Activated CD4-positive, alpha-beta T cell treated with anti-CD3 and anti-CD28 coated beads for 4 hours (primary cell): Measurements from ENCODE around the gene ZNF618.
"Not testable (repeated sequence)": the region's sequence is repeated elsewhere in the genome, so short reads cannot be mapped to it uniquely, and the experiment has no call there.

Experiments
- DNase-seq, 2 donors: peaks; one replicate each; pipeline ENCODE4 v3.0.0-alpha.2; 2020

ZNF618 gene

DNA sequence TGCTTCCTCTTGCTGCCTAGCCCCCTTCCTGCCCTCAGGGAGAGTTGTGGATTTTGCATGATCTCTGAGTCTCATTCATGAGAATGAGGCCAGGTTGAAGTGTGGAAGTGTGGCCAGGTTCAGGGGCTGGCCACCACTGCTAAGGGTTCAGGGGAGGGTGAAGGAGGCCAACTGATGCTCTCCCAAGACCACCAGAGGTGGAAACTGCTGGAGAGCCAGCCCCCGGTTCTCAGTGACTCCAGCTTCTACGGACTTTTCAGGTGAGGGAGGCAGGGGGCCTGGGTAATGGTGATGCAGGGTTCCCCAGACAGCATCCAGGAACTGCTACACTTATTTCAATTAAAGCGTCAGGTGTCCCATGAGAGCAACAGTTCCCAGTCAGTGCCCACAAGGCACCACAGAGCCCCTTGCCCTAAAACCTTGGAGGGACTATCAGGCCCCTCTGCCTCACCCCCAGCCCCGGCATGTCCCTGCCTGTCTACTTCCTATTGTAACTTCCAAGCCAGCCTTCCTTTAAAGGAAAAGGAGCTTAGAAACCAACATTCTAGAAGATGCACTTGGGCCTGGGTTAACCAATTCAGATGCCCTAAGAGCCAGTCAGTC, 151.9 kb downstream of the ZNF618 start:
- DNase-seq = no peak

GRCh38 chr9:114028646-114029045, 152.5 kb downstream of the ZNF618 start:
- DNase-seq = no peak

DNA sequence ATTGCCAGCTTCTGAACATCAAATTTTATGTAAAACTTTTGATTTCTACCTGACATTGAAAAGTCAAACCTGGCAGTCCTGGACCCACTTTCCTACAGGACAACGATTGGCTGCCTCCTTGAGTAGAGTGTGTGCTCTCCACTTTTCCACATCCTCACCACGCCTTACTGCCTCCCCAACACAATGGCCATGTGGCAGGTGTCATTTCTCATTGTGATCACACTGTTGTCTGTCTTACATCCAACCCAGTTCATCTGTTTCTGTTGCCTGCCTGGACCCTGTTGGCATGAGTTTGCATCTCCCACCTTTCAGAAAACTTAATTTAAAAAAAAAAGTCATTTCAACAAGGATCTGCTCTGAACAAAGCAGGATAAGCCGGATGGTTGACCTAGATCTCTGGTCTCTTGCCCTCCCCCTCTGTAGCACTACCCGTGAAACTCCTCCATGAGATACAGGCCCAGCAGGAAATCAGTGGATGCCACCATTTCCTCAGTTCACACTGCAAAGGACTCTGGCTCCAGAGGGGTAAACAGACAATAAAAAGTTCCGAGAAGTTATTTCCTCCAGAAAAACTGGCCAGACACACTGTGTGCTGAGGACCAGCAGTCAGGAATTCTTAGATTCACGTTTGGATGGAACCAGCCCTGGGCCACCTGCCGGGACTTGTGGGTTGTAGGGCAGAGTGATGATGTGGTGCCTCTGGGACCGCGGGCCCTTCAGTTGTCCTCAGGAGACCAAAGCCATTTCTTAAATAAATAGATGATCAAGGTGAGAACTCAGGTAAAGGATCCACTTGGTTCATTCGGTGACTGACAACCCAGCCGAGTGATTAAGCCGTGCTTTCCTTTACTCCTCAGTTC, 153.4 kb downstream of the ZNF618 start:
- DNase-seq = no peak

DNA sequence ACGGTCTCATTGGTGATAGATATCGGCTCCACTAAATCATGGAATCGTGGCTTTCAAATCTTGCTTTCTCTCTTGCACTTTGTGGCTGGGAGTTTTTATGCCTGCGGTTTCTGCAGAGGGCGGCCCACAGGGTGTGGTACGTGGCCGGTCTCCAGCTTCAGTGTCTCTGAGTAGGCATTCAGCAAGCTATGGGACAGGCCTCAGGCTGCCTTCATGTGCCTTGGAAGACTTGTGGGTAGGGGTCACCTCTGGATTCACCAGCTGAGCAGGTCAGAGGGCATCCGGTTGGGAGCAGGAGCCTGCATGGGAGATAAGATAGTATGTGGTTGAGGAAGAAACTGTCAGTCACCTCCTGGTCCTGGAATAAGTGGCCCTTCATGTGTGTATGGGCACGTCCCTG, 154.3 kb downstream of the ZNF618 start:
- no peak for DNase-seq

DNA sequence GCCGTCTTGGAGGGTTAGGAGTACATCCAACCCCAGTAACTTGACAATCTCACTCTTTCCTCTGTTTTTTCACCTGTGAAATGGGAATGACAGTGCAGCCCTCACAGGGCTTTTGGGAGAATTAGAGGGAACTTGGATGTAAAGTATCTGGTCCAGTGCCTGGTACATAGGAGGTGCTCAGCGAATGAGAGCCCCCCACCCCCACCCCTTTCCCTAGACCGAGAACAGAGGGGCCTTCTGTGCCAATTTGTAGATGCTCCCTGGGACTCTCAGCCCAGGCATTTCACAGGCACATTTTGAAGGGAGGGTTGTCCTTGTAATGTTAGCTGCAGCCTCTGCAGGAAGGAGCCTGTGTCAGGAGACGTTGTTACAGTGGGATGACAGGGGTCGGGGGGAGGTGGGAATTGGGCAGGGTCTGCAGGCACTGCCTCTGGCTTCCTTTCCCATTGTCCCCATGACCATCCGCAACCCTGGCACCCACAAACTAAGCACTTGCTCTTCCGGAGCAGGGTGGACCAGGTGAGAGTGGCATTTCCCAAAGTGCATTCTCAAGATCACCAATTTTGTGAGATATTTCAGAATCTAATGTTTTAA, 155.0 kb downstream of the ZNF618 start:
- DNase-seq = no peak

GRCh38 chr9:114031948-114032840, 156.1 kb downstream of the ZNF618 start:
- DNase-seq = no peak

DNA sequence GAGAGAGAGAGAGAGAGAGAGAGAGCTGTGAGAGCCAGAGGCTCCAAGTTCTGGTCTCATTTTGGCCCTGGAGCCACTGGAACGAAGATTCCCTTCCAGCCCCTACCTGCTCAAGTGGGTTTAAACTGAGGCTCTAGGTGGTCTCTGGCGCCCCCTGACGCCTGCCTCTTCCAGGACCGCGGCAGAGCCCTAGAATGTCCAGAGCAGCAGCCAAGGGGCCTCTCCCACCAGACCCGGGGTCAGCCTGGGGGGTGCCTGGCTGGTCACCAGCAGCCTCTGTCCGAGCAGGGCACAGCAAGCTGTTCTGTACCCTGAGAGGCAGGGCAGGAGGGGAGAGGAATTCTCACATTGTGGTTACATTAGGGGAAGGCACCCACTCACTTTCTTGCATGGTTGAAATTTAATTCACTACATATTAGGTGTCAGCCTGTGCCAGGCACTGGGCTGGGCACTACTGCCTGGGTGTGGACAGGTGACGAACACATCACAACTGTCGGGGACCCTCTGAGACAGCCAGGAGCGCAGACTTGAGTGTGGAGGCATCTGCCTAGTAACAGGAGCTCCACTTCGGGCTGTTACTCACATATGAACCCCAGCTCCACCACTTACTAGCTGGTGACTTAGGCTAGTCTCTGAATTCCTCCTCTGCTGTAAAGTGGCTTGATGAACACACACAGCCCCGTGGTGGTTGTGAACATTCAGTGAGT, 157.4 kb downstream of the ZNF618 start:
- DNase-seq = no peak

DNA sequence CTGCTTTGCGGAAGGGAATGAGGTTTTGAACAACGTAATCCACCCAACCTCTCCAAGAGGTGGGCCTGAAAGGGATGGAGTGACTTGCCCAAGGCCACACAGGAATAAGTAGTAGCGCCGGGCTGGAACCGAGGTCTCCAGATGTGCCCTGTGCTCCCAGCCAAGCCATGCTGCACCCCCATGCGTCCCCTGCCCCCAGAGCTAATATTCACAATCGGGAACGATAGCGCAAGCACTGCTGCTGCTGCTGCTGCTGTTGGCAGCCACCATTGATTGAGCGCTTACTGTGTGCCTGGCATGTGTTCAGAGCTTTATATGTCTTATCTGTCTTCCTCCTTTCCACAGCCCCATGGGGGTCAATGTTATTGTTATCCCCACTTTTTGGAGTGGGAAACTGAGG, 158.1 kb downstream of the ZNF618 start:
- no peak for DNase-seq

DNA sequence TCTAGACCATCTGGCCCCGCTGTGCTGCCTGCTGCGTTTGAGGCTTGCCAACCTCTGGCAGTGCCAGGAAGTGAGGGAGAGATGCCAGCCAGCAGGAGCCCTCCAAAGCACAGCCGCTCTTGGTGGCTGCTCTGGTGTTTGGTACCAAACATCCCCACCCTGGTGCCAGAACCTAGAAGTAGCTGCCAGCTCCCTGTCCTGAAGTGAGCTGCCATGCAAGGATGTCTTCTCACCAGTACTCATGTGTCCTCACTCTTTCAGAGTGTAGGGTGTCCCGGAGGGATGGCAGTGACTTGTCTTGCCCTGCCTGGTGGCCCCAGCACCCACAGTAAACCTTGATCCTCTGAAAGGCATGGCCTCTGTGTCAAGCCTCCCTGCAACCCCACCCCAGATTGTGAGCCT, 158.6 kb downstream of the ZNF618 start:
- DNase-seq = no peak

GRCh38 chr9:114035221-114035844, 159.2 kb downstream of the ZNF618 start:
- no peak for DNase-seq

GRCh38 chr9:114035845-114036801, 160.0 kb downstream of the ZNF618 start:
- no peak for DNase-seq

- DNase-seq = no peak
Observed at GRCh38 chr9:114037249-114037648, 161.1 kb downstream of the ZNF618 start.

GRCh38 chr9:114037961-114038723, 162.0 kb downstream of the ZNF618 start:
- DNase-seq = no peak

GRCh38 chr9:114038724-114039313, 162.7 kb downstream of the ZNF618 start:
- DNase-seq = no peak

GRCh38 chr9:114039484-114039883, 163.4 kb downstream of the ZNF618 start:
- no peak for DNase-seq

GRCh38 chr9:114043660-114044059, 167.6 kb downstream of the ZNF618 start:
- DNase-seq = not testable (repeated sequence)

DNA sequence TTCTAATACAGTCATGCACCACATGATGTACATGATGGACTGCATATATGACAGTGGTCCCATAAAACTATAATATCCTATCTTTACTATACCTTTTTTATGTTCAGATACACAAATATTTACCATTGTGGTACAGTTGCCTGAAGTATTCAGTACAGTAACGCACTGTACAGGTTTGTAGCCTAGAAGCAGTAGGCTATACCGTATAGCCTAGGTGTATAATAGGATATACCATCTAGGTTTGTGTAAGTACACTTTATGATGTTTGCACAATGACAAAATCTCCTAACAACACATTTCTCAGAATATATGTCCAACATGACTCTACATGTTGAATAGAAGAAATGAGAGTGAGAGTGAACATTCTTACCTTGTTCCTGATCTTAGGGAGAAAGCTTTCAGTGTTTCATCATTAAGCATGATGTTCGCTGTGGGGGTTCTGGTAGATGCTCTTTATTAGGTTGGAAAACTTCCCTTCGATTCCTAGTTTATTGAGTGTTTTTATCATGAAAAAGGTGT, 170.2 kb downstream of the ZNF618 start:
- DNase-seq = no peak

DNA sequence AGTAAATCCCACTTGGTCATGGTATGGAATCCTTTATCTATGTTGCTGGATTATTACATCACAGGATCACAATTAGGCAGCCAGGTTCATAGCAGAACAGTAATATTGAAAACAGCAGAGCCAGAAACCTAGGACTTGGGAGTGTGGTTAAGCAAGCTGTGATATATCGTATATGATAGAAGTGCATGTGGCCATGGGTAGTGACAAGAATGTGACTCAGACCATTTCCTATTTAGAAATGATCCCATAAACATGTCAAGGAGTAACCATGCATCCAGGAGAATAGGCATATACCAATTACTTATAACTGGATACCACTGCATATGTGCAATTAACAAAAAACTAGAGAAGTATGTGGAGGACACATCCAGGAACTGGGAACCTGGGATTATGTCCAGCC, 170.8 kb downstream of the ZNF618 start:
- no peak for DNase-seq

DNA sequence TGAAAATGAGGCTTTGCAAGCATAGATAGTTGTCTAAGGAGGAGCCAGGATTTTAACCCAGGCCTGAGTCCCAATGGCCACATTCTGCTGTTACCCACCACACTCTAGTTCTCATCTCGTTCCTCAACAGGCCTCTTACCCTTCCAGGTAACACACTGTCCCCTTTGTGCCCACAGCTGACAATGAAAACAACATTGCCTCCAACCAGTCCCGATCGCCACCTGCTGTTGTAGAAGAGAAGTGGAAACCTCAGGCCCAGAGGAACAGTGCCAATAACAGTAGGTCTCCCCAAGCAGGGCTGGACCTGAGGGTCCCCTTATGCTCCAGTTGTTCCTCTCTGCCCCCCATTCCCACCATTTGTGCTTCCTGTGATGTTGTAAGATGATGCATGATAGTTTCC, 171.6 kb downstream of the ZNF618 start:
- no peak for DNase-seq
